H9 (cell line): ENCODE results near the gene FARP1. TPM values are rescaled to one million over a fixed set of nuclear protein-coding genes. Genes with fewer than 3 reads are reported as not detected.
"Not testable (repeated sequence)": the region's sequence is repeated elsewhere in the genome, so short reads cannot be mapped to it uniquely, and the experiment has no call there.

Experiments
- DNase-seq: peaks from one replicate; pipeline ENCODE4 v3.0.0-alpha.2; 2017
- H2AFZ ChIP-seq: one replicate; pipeline ENCODE4 v1.6.1; 2013; ENCODE audit warnings: mild to moderate bottlenecking, low read length, control low read depth, moderate library complexity
- H2AK5ac ChIP-seq: 2 replicates; pipeline ENCODE4 v1.6.1; 2013; ENCODE audit warnings: low read length, control low read depth, mixed read lengths; ENCODE audit not compliant: insufficient read length
- H2BK120ac ChIP-seq: one replicate; pipeline ENCODE4 v1.6.1; 2013; ENCODE audit warnings: low read depth, mild to moderate bottlenecking, low read length, control low read depth, inconsistent platforms; ENCODE audit not compliant: poor library complexity, severe bottlenecking
- H2BK12ac ChIP-seq: 2 replicates; pipeline ENCODE4 v1.6.1; 2013; ENCODE audit warnings: low read length, control low read depth, mixed read lengths, low read depth; ENCODE audit not compliant: insufficient read length
- H2BK15ac ChIP-seq: 2 replicates; pipeline ENCODE4 v1.6.1; 2013; ENCODE audit warnings: low read depth, low read length, control low read depth
- H2BK20ac ChIP-seq: one replicate; pipeline ENCODE4 v1.6.1; 2013; ENCODE audit warnings: low read depth, mild to moderate bottlenecking, low read length, control low read depth, inconsistent platforms; ENCODE audit not compliant: poor library complexity, severe bottlenecking
- H2BK5ac ChIP-seq: 2 replicates; pipeline ENCODE4 v1.6.1; 2013; ENCODE audit warnings: low read length, control low read depth, mixed read lengths; ENCODE audit not compliant: insufficient read length
- H3K14ac ChIP-seq: 2 replicates; pipeline ENCODE4 v1.6.1; 2013; ENCODE audit warnings: low read length, control low read depth; ENCODE audit not compliant: insufficient read depth
- H3K18ac ChIP-seq: 2 replicates; pipeline ENCODE4 v1.6.1; 2013; ENCODE audit warnings: low read depth, mild to moderate bottlenecking, mixed read lengths, low read length, control low read depth; ENCODE audit not compliant: insufficient read length
- H3K23ac ChIP-seq: 2 replicates; pipeline ENCODE4 v1.6.1; 2013; ENCODE audit warnings: low read length, control low read depth, mixed read lengths, low read depth; ENCODE audit not compliant: insufficient read length
- H3K23me2 ChIP-seq: 2 replicates; pipeline ENCODE4 v1.6.1; 2013; ENCODE audit warnings: low read depth, mild to moderate bottlenecking, mixed read lengths, low read length, control low read depth; ENCODE audit not compliant: insufficient read length, poor library complexity, severe bottlenecking
- H3K27ac ChIP-seq: 2 replicates; pipeline ENCODE4 v1.5.1; 2013; ENCODE audit warnings: low read length, control low read depth, mixed read lengths, low read depth; ENCODE audit not compliant: insufficient read length
- H3K27me3 ChIP-seq: 2 replicates; pipeline ENCODE4 v1.6.1; 2013; ENCODE audit warnings: low read length, control low read depth, inconsistent platforms; ENCODE audit not compliant: insufficient read depth
- H3K4ac ChIP-seq: 2 replicates; pipeline ENCODE4 v1.6.1; 2013; ENCODE audit warnings: low read depth, mild to moderate bottlenecking, control low read depth, inconsistent platforms, low read length, moderate library complexity
- H3K4me1 ChIP-seq: 2 replicates; pipeline ENCODE4 v1.6.1; 2013; ENCODE audit warnings: low read length, control low read depth, inconsistent platforms; ENCODE audit not compliant: insufficient read depth
- H3K4me2 ChIP-seq: 2 replicates; pipeline ENCODE4 v1.6.1; 2013; ENCODE audit warnings: low read length, control low read depth, mixed read lengths; ENCODE audit not compliant: insufficient read length, insufficient read depth
- H3K56ac ChIP-seq: 2 replicates; pipeline ENCODE4 v1.6.1; 2013; ENCODE audit warnings: low read depth, mild to moderate bottlenecking, mixed read lengths, low read length, control low read depth; ENCODE audit not compliant: insufficient read length
- H3K79me1 ChIP-seq: 2 replicates; pipeline ENCODE4 v1.6.1; 2013; ENCODE audit warnings: low read depth, mild to moderate bottlenecking, moderate library complexity, low read length, control low read depth, inconsistent platforms; ENCODE audit not compliant: insufficient read depth, poor library complexity, severe bottlenecking
- H3K79me2 ChIP-seq: 2 replicates; pipeline ENCODE4 v1.6.1; 2013; ENCODE audit warnings: low read length, control low read depth, inconsistent platforms; ENCODE audit not compliant: insufficient read depth
- H3K9ac ChIP-seq: 2 replicates; pipeline ENCODE4 v1.6.1; 2013; ENCODE audit warnings: low read length, control low read depth, mixed read lengths; ENCODE audit not compliant: insufficient read length; ENCODE audit errors: extremely low read depth
- H3K9me3 ChIP-seq: one replicate; pipeline ENCODE4 v1.6.1; 2013; ENCODE audit warnings: low read depth, low read length, inconsistent platforms; ENCODE audit not compliant: control insufficient read depth
- H3T11ph ChIP-seq: one replicate; pipeline ENCODE4 v1.6.1; 2013; ENCODE audit warnings: mild to moderate bottlenecking, low read length, control low read depth, inconsistent platforms
- H4K20me1 ChIP-seq: one replicate; pipeline ENCODE4 v1.6.1; 2013; ENCODE audit not compliant: control insufficient read depth, insufficient read length, insufficient read depth
- H4K5ac ChIP-seq: 2 replicates; pipeline ENCODE4 v1.6.1; 2013; ENCODE audit warnings: low read depth, mild to moderate bottlenecking, mixed read lengths, low read length, control low read depth; ENCODE audit not compliant: insufficient read length
- H4K8ac ChIP-seq: replicated peaks from 2 replicates; pipeline ENCODE4 v1.6.1; 2013; ENCODE audit warnings: low read length, control low read depth, mixed read lengths, low read depth; ENCODE audit not compliant: insufficient read length
- H4K91ac ChIP-seq: 2 replicates; pipeline ENCODE4 v1.6.1; 2013; ENCODE audit warnings: low read depth, mild to moderate bottlenecking, moderate library complexity, mixed read lengths, low read length, control low read depth; ENCODE audit not compliant: insufficient read length
- H3K27ac Mint-ChIP-seq, 3 experiments: 2 replicates in 2 of 3; 3 replicates in 1 of 3; pipeline ENCODE4 v1.8.0; 2020 to 2021; ENCODE audit warnings: mixed read lengths in 3 of 3, mild to moderate bottlenecking in 1 of 3, moderate library complexity in 1 of 3
- H3K27me3 Mint-ChIP-seq: 2 replicates; pipeline ENCODE4 v1.8.0; 2021; ENCODE audit warnings: low read depth, mild to moderate bottlenecking, moderate library complexity, mixed read lengths
- H3K36me3 Mint-ChIP-seq, 3 experiments: 2 replicates in 2 of 3; 3 replicates in 1 of 3; pipeline ENCODE4 v1.8.0; 2020 to 2021; ENCODE audit warnings: low read depth in 3 of 3, mixed read lengths in 3 of 3; ENCODE audit not compliant: insufficient read depth in 1 of 3
- H3K4me1 Mint-ChIP-seq, 2 experiments: 2 replicates each; pipeline ENCODE4 v1.8.0; 2020; ENCODE audit warnings: mixed read lengths in 2 of 2
- H3K4me3 Mint-ChIP-seq, 2 experiments: 2 replicates in 1 of 2; 3 replicates in 1 of 2; pipeline ENCODE4 v1.8.0; 2020 to 2021; ENCODE audit warnings: mild to moderate bottlenecking in 2 of 2, mixed read lengths in 2 of 2, moderate library complexity in 1 of 2
- H3K9me3 Mint-ChIP-seq, 2 experiments: 2 replicates in 1 of 2; 3 replicates in 1 of 2; pipeline ENCODE4 v1.8.0; 2020; ENCODE audit warnings: mild to moderate bottlenecking in 2 of 2, mixed read lengths in 2 of 2, moderate library complexity in 1 of 2
- WGBS: extraction: QIAGEN DNeasy Blood & Tissue Kit; methylation state at CpG from one replicate; pipeline ENCODE4 v1.1.7; 2013; ENCODE audit warnings: missing lambda C conversion rate, low lambda C conversion rate, mixed read lengths; ENCODE audit not compliant: insufficient read length; ENCODE audit errors: extremely low coverage; 5-methylcytosine and 5-hydroxymethylcytosine counted together
- total RNA-seq: library from RNA; stranded (reverse); gene quantifications from 2 replicates; pipeline ENCODE4 v1.2.1, GENCODE V29; 2021
- TF ChIP-seq, protein P1 (sequence below): fragments of 200-600 bp; sonication (generic); conservative IDR thresholded peaks from 3 replicates; pipeline ENCODE4 v1.8.0; 2021; ENCODE audit warnings: antibody characterized with exemption, mild to moderate bottlenecking

The FARP1 gene
- total RNA-seq, 1 experiment from 2014 or later = 95.9 TPM

DNA sequence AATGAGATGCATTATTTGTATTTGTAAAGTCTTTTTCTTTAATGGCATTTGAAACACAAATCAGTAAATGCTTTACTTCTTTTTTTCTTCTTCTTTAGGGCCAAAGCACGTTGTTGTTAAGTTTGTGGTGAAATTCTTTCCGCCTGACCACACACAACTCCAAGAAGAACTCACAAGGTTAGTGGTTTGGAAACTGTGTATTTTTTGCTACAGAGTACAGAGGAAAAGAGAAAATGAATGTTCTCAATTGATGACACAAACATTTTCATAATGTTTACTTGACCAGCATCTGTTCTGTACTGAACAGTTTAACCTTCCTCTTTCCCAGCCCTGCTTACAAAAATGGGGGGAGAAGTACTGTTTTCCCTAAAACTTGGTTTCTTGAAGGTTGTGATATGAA is 225.1 kb downstream of the FARP1 start:
- Histone ChIP-seq H3K14ac (no peak overlapping the region), H3K4me1 (peaks cover 4% of the 10 kb centered on the region), H3K56ac (no peak overlapping the region), H2BK120ac (no peak overlapping the region), H3K4me2 (no peak overlapping the region), H3K27me3 (no peaks in the 10 kb centered on the region), H2BK5ac (no peak overlapping the region), H2AK5ac (no peak overlapping the region), H2AFZ (no peak overlapping the region), H3K9me3 (no peaks in the 10 kb centered on the region), H3K23ac (no peak overlapping the region), H3K18ac (no peak overlapping the region), H3K79me1 (no peaks in the 10 kb centered on the region), H4K91ac (no peak overlapping the region), H3K4ac (no peak overlapping the region), H3K27ac (no peak overlapping the region), H2BK15ac (no peak overlapping the region), H3K9ac (no peak overlapping the region), H3T11ph (no peak overlapping the region), H4K5ac (no peak overlapping the region), H4K8ac (no peak overlapping the region), H3K23me2 (no peaks in the 10 kb centered on the region), H4K20me1 (no peaks in the 10 kb centered on the region), H2BK12ac (no peak overlapping the region), H3K79me2 (no peaks in the 10 kb centered on the region), H2BK20ac (no peak overlapping the region)
- Mint-ChIP-seq H3K27ac (no peak overlapping the region), H3K36me3 (peaks cover 9 to 25% (median 24%) of the 10 kb centered on the region in 3 experiments; a peak in 6 of 7 replicates), H3K27me3 (no peaks in the 10 kb centered on the region), H3K9me3 (no peaks in the 10 kb centered on the region), H3K4me1 (peaks cover 41 to 42% of the 10 kb centered on the region in 2 experiments), H3K4me3 (no peak overlapping the region)
- WGBS = no CpG with 5 or more reads among the region's 2 CpGs
- TF ChIP-seq, protein P1, sequence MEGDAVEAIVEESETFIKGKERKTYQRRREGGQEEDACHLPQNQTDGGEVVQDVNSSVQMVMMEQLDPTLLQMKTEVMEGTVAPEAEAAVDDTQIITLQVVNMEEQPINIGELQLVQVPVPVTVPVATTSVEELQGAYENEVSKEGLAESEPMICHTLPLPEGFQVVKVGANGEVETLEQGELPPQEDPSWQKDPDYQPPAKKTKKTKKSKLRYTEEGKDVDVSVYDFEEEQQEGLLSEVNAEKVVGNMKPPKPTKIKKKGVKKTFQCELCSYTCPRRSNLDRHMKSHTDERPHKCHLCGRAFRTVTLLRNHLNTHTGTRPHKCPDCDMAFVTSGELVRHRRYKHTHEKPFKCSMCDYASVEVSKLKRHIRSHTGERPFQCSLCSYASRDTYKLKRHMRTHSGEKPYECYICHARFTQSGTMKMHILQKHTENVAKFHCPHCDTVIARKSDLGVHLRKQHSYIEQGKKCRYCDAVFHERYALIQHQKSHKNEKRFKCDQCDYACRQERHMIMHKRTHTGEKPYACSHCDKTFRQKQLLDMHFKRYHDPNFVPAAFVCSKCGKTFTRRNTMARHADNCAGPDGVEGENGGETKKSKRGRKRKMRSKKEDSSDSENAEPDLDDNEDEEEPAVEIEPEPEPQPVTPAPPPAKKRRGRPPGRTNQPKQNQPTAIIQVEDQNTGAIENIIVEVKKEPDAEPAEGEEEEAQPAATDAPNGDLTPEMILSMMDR = no peak
- DNase-seq = no peak

DNA sequence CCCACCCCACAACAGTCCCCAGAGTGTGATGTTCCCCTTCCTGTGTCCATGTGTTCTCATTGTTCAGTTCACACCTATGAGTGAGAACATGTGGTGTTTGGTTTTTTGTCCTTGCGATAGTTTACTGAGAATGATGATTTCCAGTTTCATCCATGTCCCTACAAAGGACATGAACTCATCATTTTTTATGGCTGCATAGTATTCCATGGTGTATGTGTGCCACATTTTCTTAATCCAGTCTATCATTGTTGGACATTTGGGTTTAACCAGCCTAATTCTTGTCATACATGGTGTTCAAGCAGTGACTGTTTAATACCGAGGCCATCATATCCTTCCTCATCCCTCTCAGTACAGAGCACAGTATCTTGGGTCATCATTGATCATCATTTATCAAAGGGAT is 226.6 kb downstream of the FARP1 start:
- H2AK5ac ChIP-seq, H3K4me3 Mint-ChIP-seq, H3K4ac ChIP-seq, H2BK12ac ChIP-seq, H3K23me2 ChIP-seq, H3K9ac ChIP-seq, H2BK120ac ChIP-seq, DNase-seq, H3K4me1 ChIP-seq, H2BK5ac ChIP-seq, H3K4me2 ChIP-seq, H4K20me1 ChIP-seq, H4K8ac ChIP-seq, H3K27ac ChIP-seq, H2BK20ac ChIP-seq, H4K5ac ChIP-seq, H3K27ac Mint-ChIP-seq, H3K9me3 ChIP-seq, H4K91ac ChIP-seq, H2AFZ ChIP-seq, H3K56ac ChIP-seq, H3K14ac ChIP-seq, H3K79me1 ChIP-seq, H3K27me3 Mint-ChIP-seq, H3K79me2 ChIP-seq, H3T11ph ChIP-seq, H3K18ac ChIP-seq, H3K27me3 ChIP-seq, H2BK15ac ChIP-seq, H3K23ac ChIP-seq, H3K9me3 Mint-ChIP-seq: not testable (repeated sequence)
- Mint-ChIP-seq H3K36me3 (peaks cover 19 to 38% (median 32%) of the 10 kb centered on the region in 3 experiments), H3K4me1 (peaks cover 34 to 38% of the 10 kb centered on the region in 2 experiments)
- no CpG with 5 or more reads among the region's 2 CpGs for WGBS
